GM21367 (cell line): ENCODE results near the gene NOB1.

Experiments used
- ATAC-seq: cut with Tn5 transposase; IDR thresholded peaks from one replicate; pipeline ENCODE4 v1.9.1; 2021; ENCODE audit not compliant: unreplicated experiment

NOB1 gene

DNA sequence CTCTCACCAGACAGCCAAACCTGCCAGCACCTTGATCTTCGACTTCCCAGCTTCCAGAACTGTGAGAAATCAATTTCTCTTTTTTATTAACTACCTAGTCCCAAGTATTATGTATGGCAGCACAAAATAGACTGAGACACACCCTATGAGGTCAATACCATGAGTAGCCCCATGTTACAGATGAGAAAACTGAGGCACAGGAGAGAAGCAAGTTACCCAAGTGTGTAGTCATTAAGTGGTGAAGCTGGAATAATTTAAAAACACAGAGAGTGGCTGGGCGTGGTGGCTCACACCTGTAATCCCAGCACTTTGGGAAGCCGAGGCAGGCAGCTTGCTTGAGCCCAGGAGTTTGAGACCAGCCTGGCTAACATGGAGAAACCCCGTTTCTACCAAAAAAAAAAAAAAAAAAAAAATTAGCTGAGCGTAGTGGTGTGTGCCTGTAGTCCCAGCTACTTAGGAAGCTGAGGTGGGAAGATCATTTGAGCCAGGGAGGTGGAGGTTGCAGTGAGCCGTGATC is 33.2 kb downstream of the NOB1 start:
- no peak for ATAC-seq

GRCh38 chr16:69720822-69721430 is 33.8 kb downstream of the NOB1 start:
- ATAC-seq, result no peak

DNA sequence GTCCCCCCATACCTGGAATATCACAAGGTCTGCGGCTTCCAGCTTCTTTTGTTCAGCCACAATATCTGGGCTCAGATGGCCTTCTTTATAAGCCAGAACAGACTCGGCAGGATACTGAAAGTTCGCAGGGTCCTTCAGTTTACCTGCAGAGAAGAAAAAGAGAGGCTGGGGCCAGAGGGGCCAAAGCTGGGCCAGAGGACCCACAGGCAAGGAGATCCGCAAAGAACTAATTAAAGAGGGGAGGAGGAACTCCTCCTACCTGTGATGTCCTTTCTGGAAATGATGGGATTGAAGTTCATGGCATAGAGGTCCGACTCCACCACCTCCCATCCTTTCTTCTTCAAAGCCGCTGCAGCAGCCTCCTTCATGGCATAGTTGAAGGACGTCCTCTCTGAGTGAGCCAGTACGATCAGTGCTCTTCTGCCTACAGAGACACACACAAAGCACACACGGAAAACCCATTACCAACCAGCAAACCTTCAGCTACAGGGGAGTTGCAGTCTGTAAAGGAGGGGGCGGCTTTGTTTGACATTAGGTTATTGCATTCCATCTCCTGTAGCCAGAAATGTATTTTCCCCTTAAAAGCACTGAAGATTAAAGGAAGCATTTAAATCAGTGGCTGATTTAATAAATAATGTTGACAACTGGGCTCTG is 36.5 kb downstream of the NOB1 start:
- ATAC-seq, result no peak

DNA sequence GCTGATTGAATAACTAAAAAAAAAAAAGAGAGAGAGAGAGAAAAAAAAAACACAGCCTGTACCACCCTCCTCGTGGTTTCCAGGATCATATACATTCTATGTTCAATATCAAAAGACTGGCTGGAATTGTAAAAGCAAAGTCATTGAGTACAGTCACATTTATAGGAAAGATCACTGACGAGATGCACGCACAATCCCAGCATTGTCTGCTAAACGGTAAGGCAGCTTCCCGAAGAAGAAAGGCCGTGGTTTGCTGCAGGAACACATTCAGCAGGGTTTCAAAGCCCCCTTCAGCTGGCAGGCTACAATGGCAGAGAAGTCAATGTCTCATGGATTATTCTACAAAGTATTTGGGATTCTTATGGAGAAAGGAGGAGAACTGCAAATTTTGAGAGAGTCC is 37.7 kb downstream of the NOB1 start:
- ATAC-seq, result no peak

- no peak for ATAC-seq
Measured at GRCh38 chr16:69712914-69713581, 41.7 kb downstream of the NOB1 start.

GRCh38 chr16:69712277-69712676 is 42.4 kb downstream of the NOB1 start:
- no peak for ATAC-seq

DNA sequence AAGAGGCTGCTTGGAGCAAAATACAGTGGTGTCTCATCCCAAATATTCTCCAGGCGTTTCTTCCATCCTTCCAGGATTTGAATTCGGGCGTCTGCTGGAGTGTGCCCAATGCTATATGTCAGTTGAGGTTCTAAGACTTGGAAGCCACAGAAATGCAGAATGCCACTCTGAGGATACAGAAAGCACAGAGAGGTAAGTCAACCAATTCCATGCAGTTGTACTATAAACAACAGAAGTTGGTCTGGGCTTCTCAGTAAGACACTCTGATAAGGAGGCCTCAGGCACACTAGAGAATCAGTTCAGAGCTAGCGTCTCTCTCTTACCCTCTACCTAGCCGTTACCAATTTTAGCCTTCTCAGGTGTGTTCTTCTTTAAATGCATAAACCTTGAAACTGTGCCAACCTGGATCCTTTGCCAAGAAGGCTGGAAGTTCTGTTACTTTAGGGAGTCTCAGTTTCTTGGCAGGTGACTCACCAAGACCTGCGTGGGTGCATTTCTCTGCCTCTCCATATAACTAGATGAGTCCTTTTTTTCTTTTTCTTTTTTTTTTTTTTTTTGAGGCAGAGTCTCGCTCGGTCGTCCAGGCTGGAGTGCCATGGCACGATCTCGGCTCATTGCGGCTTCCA is 43.5 kb downstream of the NOB1 start:
- no peak for ATAC-seq

GRCh38 chr16:69709456-69710084 is 45.2 kb downstream of the NOB1 start:
- ATAC-seq, result no peak

DNA sequence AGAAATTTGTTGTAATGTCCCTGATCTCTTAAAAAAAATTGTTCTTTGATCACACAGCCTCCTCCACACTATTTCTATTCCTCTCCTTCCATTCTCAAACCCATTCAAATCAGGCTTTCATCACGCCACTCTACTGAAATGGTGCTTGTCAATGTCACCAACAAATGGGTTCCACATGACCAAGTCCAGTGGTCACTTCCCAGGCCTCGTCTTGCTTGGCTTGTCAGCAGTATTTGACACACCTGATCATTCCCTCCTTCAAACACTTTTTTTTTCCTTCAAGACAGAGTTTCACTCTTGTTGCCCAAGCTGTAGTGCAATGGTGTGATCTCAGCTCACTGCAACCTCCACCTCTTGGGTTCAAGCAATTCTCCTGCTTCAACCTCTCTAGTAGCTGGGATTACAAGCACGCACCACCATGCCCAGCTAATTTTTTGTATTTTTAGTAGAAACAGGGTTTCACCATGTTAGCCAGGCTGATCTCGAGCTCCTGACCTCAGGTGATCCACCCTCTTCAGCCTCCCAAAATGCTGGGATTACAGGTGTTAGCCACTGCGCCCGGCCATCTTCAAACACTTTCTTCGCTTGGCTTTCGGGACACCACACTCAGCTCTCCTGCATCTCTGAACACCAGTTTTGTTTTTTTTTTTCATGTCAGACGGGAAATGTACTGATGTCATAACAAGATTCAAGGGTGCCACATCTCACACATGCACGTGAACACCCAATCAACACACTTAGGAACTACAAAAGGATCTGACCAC is 46.6 kb downstream of the NOB1 start:
- ATAC-seq, result no peak

- no peak for ATAC-seq
Measured at GRCh38 chr16:69706975-69707340, 47.8 kb downstream of the NOB1 start.

DNA sequence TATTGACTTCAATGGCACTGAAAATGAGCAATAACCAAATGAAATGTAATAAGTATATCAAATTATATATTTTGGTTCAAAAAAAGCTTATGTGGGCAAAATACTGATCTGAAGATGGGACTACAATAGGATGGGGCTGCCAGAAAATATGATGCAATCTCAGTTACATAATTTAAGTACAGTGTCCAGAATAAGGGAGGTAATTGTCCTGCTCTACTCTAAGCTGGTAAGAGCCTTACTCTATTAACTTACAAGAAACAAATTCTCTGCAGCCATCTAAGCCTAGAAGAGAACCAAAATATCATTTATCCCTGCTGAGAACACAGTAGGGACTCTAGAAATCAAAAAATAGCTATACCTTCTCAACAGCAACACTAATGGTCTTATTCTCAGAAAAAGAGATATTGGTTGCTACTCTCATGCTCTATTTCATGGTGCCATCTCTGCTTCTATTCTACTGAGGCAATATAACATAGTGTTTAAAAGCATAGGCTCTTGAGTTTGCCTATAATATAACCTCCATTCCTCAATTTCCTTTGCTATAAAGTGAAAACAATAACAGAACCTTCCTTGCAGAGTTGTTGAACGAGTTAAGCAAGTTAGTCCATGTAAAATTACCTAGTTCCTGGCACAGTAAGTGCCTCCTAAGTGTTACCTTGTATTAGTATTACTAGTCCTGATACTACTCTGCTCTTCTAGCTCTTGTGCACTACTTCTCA is 48.3 kb downstream of the NOB1 start:
- no peak for ATAC-seq

DNA sequence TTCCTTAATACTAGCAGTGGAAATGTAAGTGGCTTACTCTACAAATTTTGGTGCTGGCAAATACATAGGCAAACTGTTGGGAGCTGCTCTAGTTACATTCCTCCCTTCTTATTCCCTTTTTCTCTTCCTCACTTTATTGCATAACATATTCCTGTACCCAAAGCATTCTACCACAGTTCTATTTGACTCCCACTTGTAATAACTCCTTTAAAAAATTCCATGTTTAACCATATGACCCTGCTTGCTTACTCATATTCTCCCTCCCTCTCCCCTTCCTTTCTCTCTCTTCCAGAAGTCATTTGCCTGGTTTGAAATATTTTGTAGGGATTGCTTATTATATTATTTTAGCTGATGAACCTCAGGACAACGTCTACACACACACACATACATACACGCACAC is 51.1 kb downstream of the NOB1 start:
- ATAC-seq, result no peak

GRCh38 chr16:69701866-69702265 is 52.9 kb downstream of the NOB1 start:
- no peak for ATAC-seq

DNA sequence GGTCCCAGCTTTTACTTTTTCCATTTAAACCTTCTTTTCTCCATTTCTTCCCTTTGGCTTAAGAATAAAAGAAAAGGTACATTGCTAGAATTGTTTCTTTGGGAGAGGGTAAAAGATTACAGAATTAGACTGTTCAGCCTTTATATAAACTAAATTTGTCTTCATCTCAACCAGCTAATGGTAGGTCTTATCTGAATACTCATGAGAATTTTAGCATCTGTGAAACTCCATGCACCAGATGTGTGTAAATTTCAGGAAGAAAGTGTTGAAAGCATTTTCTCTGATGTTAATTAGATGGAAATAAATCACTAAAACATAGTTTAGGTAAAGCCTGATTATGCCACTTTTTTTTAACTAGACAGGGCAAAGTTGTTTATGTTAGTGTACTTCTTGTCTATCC is 53.3 kb downstream of the NOB1 start:
- ATAC-seq, result no peak

- no peak for ATAC-seq
Measured at GRCh38 chr16:69699915-69700314, 54.8 kb downstream of the NOB1 start.

DNA sequence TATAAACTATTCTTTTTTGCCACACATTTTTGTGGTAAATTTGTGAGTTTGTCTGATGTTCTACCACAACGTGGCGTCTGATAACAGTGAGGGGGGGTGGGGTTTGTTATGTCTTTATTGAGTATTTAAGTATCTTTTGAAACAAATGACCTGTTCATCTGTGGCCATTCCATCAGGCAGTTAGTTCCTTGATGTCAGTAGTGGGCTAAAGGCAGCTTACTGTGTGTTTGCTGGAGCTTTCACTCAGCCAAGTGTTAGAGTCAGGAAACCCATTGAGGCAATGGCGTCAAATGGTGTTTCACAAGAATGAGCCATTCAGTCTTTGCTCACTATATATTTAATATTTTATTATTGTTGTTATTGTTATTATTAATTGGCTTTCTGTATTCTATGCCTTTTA is 56.3 kb downstream of the NOB1 start:
- no peak for ATAC-seq

GRCh38 chr16:69693916-69694315 is 60.8 kb downstream of the NOB1 start:
- no peak for ATAC-seq

GRCh38 chr16:69691980-69692911 is 62.5 kb downstream of the NOB1 start:
- ATAC-seq, result no peak
